Activated CD4-positive, alpha-beta memory T cell treated with anti-CD3 and anti-CD28 coated beads for 36 hours (primary cell): ENCODE measurements around the gene SCYGR6. TPM values are rescaled to one million over a fixed set of nuclear protein-coding genes. Genes with fewer than 3 reads are reported as not detected.
"Not testable (repeated sequence)": the region's sequence is repeated elsewhere in the genome, so short reads cannot be mapped to it uniquely, and the experiment has no call there.

ENCODE experiments used
- CTCF ChIA-PET: fragments of 350-600 bp; sonication (Branson Sonifier 250); formaldehyde crosslinking; loops from one replicate; lab custom pipeline; 2021; ENCODE audit warnings: antibody characterized with exemption, inconsistent platforms; lab: Charles Lee
- POLR2A ChIA-PET: fragments of 350-600 bp; sonication (Branson Sonifier 250); formaldehyde crosslinking; loops from one replicate; lab custom pipeline; 2021; ENCODE audit warnings: antibody characterized with exemption; lab: Charles Lee
- DNase-seq: peaks from one replicate; pipeline ENCODE4 v3.0.0-alpha.2; 2020
- H3K27ac Mint-ChIP-seq: one replicate; pipeline ENCODE4 v1.8.0; 2021; ENCODE audit warnings: mixed read lengths
- H3K27me3 Mint-ChIP-seq: one replicate; pipeline ENCODE4 v1.8.0; 2021; ENCODE audit warnings: mixed read lengths
- H3K36me3 Mint-ChIP-seq: one replicate; pipeline ENCODE4 v1.8.0; 2021; ENCODE audit warnings: mixed read lengths
- H3K4me1 Mint-ChIP-seq: one replicate; pipeline ENCODE4 v1.8.0; 2021; ENCODE audit warnings: low read depth, mixed read lengths
- H3K4me3 Mint-ChIP-seq: one replicate; pipeline ENCODE4 v1.8.0; 2021; ENCODE audit warnings: mild to moderate bottlenecking, mixed read lengths
- H3K9me3 Mint-ChIP-seq: one replicate; pipeline ENCODE4 v1.8.0; 2021; ENCODE audit warnings: mixed read lengths
- intact Hi-C: fragments of 100-400 bp; cut with micrococcal nuclease; formaldehyde crosslinking; loops from one replicate; pipeline ENCODE4 v1.15.1; 2023
- total RNA-seq, 2 experiments: library from RNA; stranded (reverse); gene quantifications; one replicate each; pipeline ENCODE4 v1.2.3, GENCODE V29; 2021

Gene SCYGR6
- total RNA-seq, result not detected

GRCh38 chr2:227724394-227725039 lies at the start of gene SCYGR6:
TSS of gene SCYGR6 (minus strand) at chr2:227724757. CDS start at chr2:227724757, 0 bp downstream.
- Mint-ChIP-seq H3K27me3 (peaks cover 10% of the 10 kb centered on the region), H3K4me3 (no peak within 1 kb of the TSS), H3K4me1 (no peaks in the 10 kb centered on the region), H3K27ac (no peak within 1 kb of the TSS), H3K36me3 (no peaks in the 10 kb centered on the region), H3K9me3 (no peaks in the 10 kb centered on the region)
- DNase-seq, result no peak
- intact Hi-C loops, result no loop called here
- CTCF ChIA-PET, result no interaction called here
- POLR2A ChIA-PET, result no interaction called here

GRCh38 chr2:227774011-227774624 lies 49.6 kb upstream of the SCYGR6 start:
- Mint-ChIP-seq H3K9me3 (no peaks in the 10 kb centered on the region), H3K4me3 (no peak overlapping the region), H3K36me3 (no peaks in the 10 kb centered on the region), H3K27me3 (no peaks in the 10 kb centered on the region), H3K27ac (peak overlapping the region; percentile 50), H3K4me1 (peaks cover 16% of the 10 kb centered on the region)
- ChIA-PET POLR2A (interaction anchor here (0.8 to 1.4 kb wide), 3 partner anchors 9 to 89 kb away, joined by 3 to 7 read pairs (median 3); no protein-coding TSS in a partner anchor), CTCF (interaction anchor here (0.7 to 2.7 kb wide), 14 partner anchors 8 to 398 kb away, joined by 3 to 29 read pairs (median 3); partner anchors contain the start of gene CCL20)
- intact Hi-C loops, result loop anchor here (1.0 kb wide), 2 partner anchors 88 to 110 kb away; no protein-coding TSS in a partner anchor
- DNase-seq, result peak; percentile 37

- Mint-ChIP-seq H3K27me3 (no peaks in the 10 kb centered on the region), H3K9me3 (no peaks in the 10 kb centered on the region), H3K4me1 (peaks cover 16% of the 10 kb centered on the region), H3K27ac (no peak overlapping the region), H3K36me3 (no peaks in the 10 kb centered on the region), H3K4me3 (no peak overlapping the region)
- DNase-seq, result no peak
- ChIA-PET POLR2A (no interaction called here), CTCF (interaction anchor here (0.7 to 2.4 kb wide), 4 partner anchors 9 to 90 kb away, joined by 3 to 17 read pairs (median 4); partner anchors contain the start of gene CCL20)
- intact Hi-C loops, result no loop called here
Measured at GRCh38 chr2:227772932-227773331, 48.4 kb upstream of the SCYGR6 start.

- H3K4me3 Mint-ChIP-seq, result no peak overlapping the region
- no peaks in the 10 kb centered on the region for H3K9me3 Mint-ChIP-seq
- no peak for DNase-seq
- H3K27me3 Mint-ChIP-seq, result no peaks in the 10 kb centered on the region
- H3K27ac Mint-ChIP-seq, result no peak overlapping the region
- POLR2A ChIA-PET, result no interaction called here
- peaks cover 16% of the 10 kb centered on the region for H3K4me1 Mint-ChIP-seq
- no peaks in the 10 kb centered on the region for H3K36me3 Mint-ChIP-seq
- CTCF ChIA-PET, result interaction anchor here (0.6 to 0.7 kb wide), 2 partner anchors 42 to 90 kb away, joined by 3 to 6 read pairs; no protein-coding TSS in a partner anchor
- intact Hi-C loops, result no loop called here
Measured at GRCh38 chr2:227772197-227772661, 47.7 kb upstream of the SCYGR6 start.

- POLR2A ChIA-PET, result no interaction called here
- CTCF ChIA-PET, result interaction anchor here (1.5 to 5.3 kb wide), 3 partner anchors 94 to 112 kb away, joined by 3 to 82 read pairs (median 4); no protein-coding TSS in a partner anchor
- DNase-seq, result no peak
- H3K9me3 Mint-ChIP-seq, result no peaks in the 10 kb centered on the region
- no peaks in the 10 kb centered on the region for H3K36me3 Mint-ChIP-seq
- H3K4me3 Mint-ChIP-seq, result no peak overlapping the region
- no peaks in the 10 kb centered on the region for H3K27me3 Mint-ChIP-seq
- intact Hi-C loops, result loop anchor here (2.0 to 5.0 kb wide), 2 partner anchors 296 to 637 kb away; partner anchors contain the start of gene AGFG1
- no peak overlapping the region for H3K27ac Mint-ChIP-seq
- no peaks in the 10 kb centered on the region for H3K4me1 Mint-ChIP-seq
Measured at GRCh38 chr2:227767830-227768229, 43.3 kb upstream of the SCYGR6 start.

- Mint-ChIP-seq H3K27me3 (no peaks in the 10 kb centered on the region), H3K4me3 (no peak overlapping the region), H3K4me1 (no peaks in the 10 kb centered on the region), H3K9me3 (no peaks in the 10 kb centered on the region), H3K36me3 (no peaks in the 10 kb centered on the region), H3K27ac (no peak overlapping the region)
- intact Hi-C loops, result loop anchor here (1.0 to 5.0 kb wide), 4 partner anchors 108 to 636 kb away; partner anchors contain the start of gene AGFG1
- POLR2A ChIA-PET, result no interaction called here
- DNase-seq, result peak; percentile 72
- CTCF ChIA-PET, result interaction anchor here (0.5 to 5.3 kb wide), 53 partner anchors 8 to 733 kb away, joined by 3 to 82 read pairs (median 4); partner anchors contain the start of genes AGFG1 and MFF
Measured at GRCh38 chr2:227766373-227766883, 41.9 kb upstream of the SCYGR6 start.

- Mint-ChIP-seq H3K4me3 (no peak overlapping the region), H3K4me1 (no peaks in the 10 kb centered on the region), H3K27me3 (no peaks in the 10 kb centered on the region), H3K27ac (no peak overlapping the region), H3K36me3 (no peaks in the 10 kb centered on the region), H3K9me3 (no peaks in the 10 kb centered on the region)
- no peak for DNase-seq
- ChIA-PET CTCF (interaction anchor here (0.5 to 5.3 kb wide), 54 partner anchors 8 to 733 kb away, joined by 3 to 82 read pairs (median 4); partner anchors contain the start of genes AGFG1 and MFF), POLR2A (no interaction called here)
- intact Hi-C loops, result loop anchor here (1.0 to 5.0 kb wide), 4 partner anchors 108 to 635 kb away; partner anchors contain the start of gene AGFG1
Measured at GRCh38 chr2:227765788-227766372, 41.3 kb upstream of the SCYGR6 start.

- DNase-seq, result no peak
- intact Hi-C loops, result no loop called here
- Mint-ChIP-seq H3K4me1 (no peaks in the 10 kb centered on the region), H3K27ac (no peak overlapping the region), H3K36me3 (no peaks in the 10 kb centered on the region), H3K27me3 (no peaks in the 10 kb centered on the region), H3K9me3 (no peaks in the 10 kb centered on the region), H3K4me3 (no peak overlapping the region)
- CTCF ChIA-PET, result interaction anchor here (1.5 kb wide), 1 partner anchor 104 kb away, joined by 5 read pairs; no protein-coding TSS in a partner anchor
- POLR2A ChIA-PET, result no interaction called here
Measured at GRCh38 chr2:227761740-227762476, 37.4 kb upstream of the SCYGR6 start.

- Mint-ChIP-seq H3K36me3 (no peaks in the 10 kb centered on the region), H3K27ac (no peak overlapping the region), H3K9me3 (no peaks in the 10 kb centered on the region), H3K27me3 (no peaks in the 10 kb centered on the region), H3K4me1 (no peaks in the 10 kb centered on the region), H3K4me3 (no peak overlapping the region)
- POLR2A ChIA-PET, result interaction anchor here (0.6 to 0.7 kb wide), 2 partner anchors 412 to 649 kb away, joined by 3 read pairs; no protein-coding TSS in a partner anchor
- intact Hi-C loops, result no loop called here
- CTCF ChIA-PET, result interaction anchor here (1.5 kb wide), 1 partner anchor 101 kb away, joined by 5 read pairs; no protein-coding TSS in a partner anchor
- no peak for DNase-seq
Measured at GRCh38 chr2:227759411-227760118, 35.0 kb upstream of the SCYGR6 start.

GRCh38 chr2:227756261-227756660 lies 31.7 kb upstream of the SCYGR6 start:
- intact Hi-C loops, H3K27me3 Mint-ChIP-seq, H3K9me3 Mint-ChIP-seq: not testable (repeated sequence)

More at GRCh38 chr2:227756261-227756660, 31.7 kb upstream of the SCYGR6 start:
- H3K27ac Mint-ChIP-seq, H3K36me3 Mint-ChIP-seq, H3K4me1 Mint-ChIP-seq, DNase-seq, POLR2A ChIA-PET, H3K4me3 Mint-ChIP-seq: not testable (repeated sequence)
- CTCF ChIA-PET, result interaction anchor here (0.6 to 1.5 kb wide), 4 partner anchors 10 to 106 kb away, joined by 3 to 7 read pairs (median 4); no protein-coding TSS in a partner anchor
